ENCODE data around the gene TCEAL8. TPM values are rescaled to one million over a fixed set of nuclear protein-coding genes. Genes with fewer than 3 reads are reported as not detected.

TCEAL8 gene
- total RNA-seq = 97.5 and 101 TPM in 2 replicates

GRCh38 chrX:103254921-103255493, at the start of gene TCEAL8:
Gene TCEAL8 (minus strand): TSS chrX:103255155. CDS start chrX:103253979, 1,176 bp downstream.

GRCh38 chrX:103276581-103277002, 21.6 kb upstream of the TCEAL8 start, which contains the start of gene TCEAL5:
Gene TCEAL5 (minus strand): TSS chrX:103276750. CDS start chrX:103274563, 2,187 bp downstream.

GRCh38 chrX:103214870-103215424, 40.0 kb downstream of the TCEAL8 start, which contains the start of gene BEX4:
Gene BEX4 (plus strand): TSS chrX:103215108. CDS start chrX:103216154, 1,046 bp downstream.

Other genes with a start within 250 kb of the TCEAL8 start
- gene BEX1, start 191.0 kb downstream of the TCEAL8 start, total RNA-seq = not detected in 2 replicates
- not detected in 2 replicates for gene NXF3, start 162.0 kb downstream of the TCEAL8 start, total RNA-seq
- 16.7 and 17.5 TPM in 2 replicates for gene BEX4, start 40.0 kb downstream of the TCEAL8 start, total RNA-seq
- not detected in 2 replicates for gene TCEAL5, start 21.6 kb upstream of the TCEAL8 start, total RNA-seq
- not detected in 2 replicates for gene BEX2, start 55.8 kb upstream of the TCEAL8 start, total RNA-seq
- 6.4 and 8.0 TPM in 2 replicates for gene TCEAL7, start 75.1 kb upstream of the TCEAL8 start, total RNA-seq
- gene TCEAL9, start 101.4 kb upstream of the TCEAL8 start, total RNA-seq = 124 and 134 TPM in 2 replicates
- gene BEX3, start 121.4 kb upstream of the TCEAL8 start, total RNA-seq = 207 and 230 TPM in 2 replicates